A549 (cell line): ENCODE results near the gene RPA3. TPM values are rescaled to one million over a fixed set of nuclear protein-coding genes. Genes with fewer than 3 reads are reported as not detected.

Experiments used
- ATAC-seq, 2 experiments: fragments of 200-7000 bp in 1 of 2; fragments of >200 bp in 1 of 2; cut with Nextera tagmentation in 1 of 2; cut with Tn5 transposase in 1 of 2; 3 replicates each; pipeline versions ENCODE4 v1.8.0 to v1.9.1; 2018 to 2020; ENCODE audit warnings: mild to moderate bottlenecking in 1 of 2, moderate library complexity in 1 of 2
- CTCF ChIA-PET: fragments of 300-600 bp; sonication (Branson Sonifier 250); formaldehyde crosslinking; extraction: SDS; loops from one replicate; lab custom pipeline; 2021; ENCODE audit warnings: antibody characterized with exemption, inconsistent platforms; lab: Yijun Ruan, JAX
- POLR2A ChIA-PET: fragments of 350-600 bp; formaldehyde crosslinking; extraction: SDS; loops from one replicate; lab custom pipeline; 2021; ENCODE audit warnings: antibody characterized with exemption, inconsistent platforms; lab: Yijun Ruan, JAX
- DNase-seq, 2 experiments: peaks; one replicate each; pipeline versions ENCODE4 v3.0.0 to v3.0.0-alpha.2; 2011 to 2016; ENCODE audit warnings: low read depth in 1 of 2, low spot score in 1 of 2
- FAIRE-seq: peaks from 2 replicates; lab custom pipeline; 2011; peaks lifted over from hg19 to GRCh38; lab: Jason Lieb, UNC
- H3K27ac ChIP-seq, 2 experiments: fragments of >200 bp; sonication (Bioruptor Twin); formaldehyde crosslinking; 3 replicates each; pipeline ENCODE4 v1.5.1; 2016 to 2017
- H3K4me1 ChIP-seq: fragments of >200 bp; sonication (Bioruptor Twin); formaldehyde crosslinking; 3 replicates; pipeline ENCODE4 v1.6.1; 2016
- H3K4me2 ChIP-seq: fragments of >200 bp; sonication (Bioruptor Twin); formaldehyde crosslinking; 3 replicates; pipeline ENCODE4 v1.6.1; 2016
- H3K4me3 ChIP-seq: fragments of >200 bp; sonication (Bioruptor Twin); formaldehyde crosslinking; 3 replicates; pipeline ENCODE4 v1.5.1; 2016
- H3K9me3 ChIP-seq: fragments of >200 bp; sonication (Bioruptor Twin); formaldehyde crosslinking; 3 replicates; pipeline ENCODE4 v1.6.1; 2016
- BHLHE40 ChIP-seq: IDR thresholded peaks from 2 replicates; pipeline ENCODE4 v1.6.1; 2012; ENCODE audit warnings: low read depth, low read length, inconsistent platforms
- CBX2 ChIP-seq: fragments of 200-600 bp; sonication (generic); IDR thresholded peaks from 2 replicates; pipeline ENCODE4 v1.6.1; 2016; ENCODE audit warnings: low read depth, mild to moderate bottlenecking, borderline replicate concordance
- CBX8 ChIP-seq: fragments of 200-600 bp; sonication (generic); IDR thresholded peaks from 2 replicates; pipeline ENCODE4 v1.6.1; 2016
- CEBPB ChIP-seq, 2 experiments: fragments of >200 bp in 1 of 2; sonication (Bioruptor Twin) in 1 of 2; formaldehyde crosslinking in 1 of 2; IDR thresholded peaks; 2 replicates each; pipeline ENCODE4 v1.6.1; 2012 to 2016
- CHD4 ChIP-seq: fragments of 200-600 bp; sonication (generic); IDR thresholded peaks from 2 replicates; pipeline ENCODE4 v1.6.1; 2016; ENCODE audit warnings: antibody characterized with exemption, mild to moderate bottlenecking, borderline replicate concordance
- EHMT2 ChIP-seq: fragments of 200-600 bp; sonication (generic); IDR thresholded peaks from 2 replicates; pipeline ENCODE4 v1.6.1; 2016; ENCODE audit warnings: antibody characterized with exemption, low read depth, mild to moderate bottlenecking, moderate library complexity
- FOSL2 ChIP-seq, 2 experiments: fragments of 450-650 bp in 1 of 2; fragments of >200 bp in 1 of 2; sonication (Bioruptor Twin) in 1 of 2; formaldehyde crosslinking; IDR thresholded peaks; 2 replicates each; pipeline versions ENCODE4 v1.5.0 to v1.6.1; 2016 to 2020; ENCODE audit warnings: mild to moderate bottlenecking in 1 of 2, moderate library complexity in 1 of 2
- FOXS1 ChIP-seq: fragments of 250-450 bp; sonication (Bioruptor Pico); IDR thresholded peaks from 2 replicates; pipeline ENCODE4 v1.5.0; 2020; ENCODE audit warnings: mild to moderate bottlenecking, moderate library complexity
- GATA3 ChIP-seq: IDR thresholded peaks from 2 replicates; pipeline ENCODE4 v1.6.1; 2012; ENCODE audit warnings: borderline replicate concordance
- HDAC2 ChIP-seq: fragments of 200-600 bp; sonication (generic); IDR thresholded peaks from 2 replicates; pipeline ENCODE4 v1.6.1; 2016
- HOXA7 ChIP-seq: fragments of 250-450 bp; sonication (Bioruptor Pico); IDR thresholded peaks from 2 replicates; pipeline ENCODE4 v1.5.0; 2020; ENCODE audit warnings: mild to moderate bottlenecking, moderate library complexity
- HOXB5 ChIP-seq: fragments of 250-450 bp; sonication (Bioruptor Pico); IDR thresholded peaks from 2 replicates; pipeline ENCODE4 v1.5.0; 2020; ENCODE audit warnings: mild to moderate bottlenecking, moderate library complexity
- JUNB ChIP-seq: fragments of >200 bp; sonication (Bioruptor Twin); formaldehyde crosslinking; IDR thresholded peaks from 2 replicates; pipeline ENCODE4 v1.6.1; 2016
- MAFK ChIP-seq: fragments of 450-650 bp; IDR thresholded peaks from 2 replicates; pipeline ENCODE4 v1.6.1; 2014; ENCODE audit not compliant: partially characterized antibody
- MAZ ChIP-seq: fragments of 150-350 bp; IDR thresholded peaks from 2 replicates; pipeline ENCODE4 v1.6.1; 2014; ENCODE audit warnings: antibody characterized with exemption, low read depth, low read length, borderline replicate concordance
- NFE2L2 ChIP-seq: fragments of 150-350 bp; conservative IDR thresholded peaks from 2 replicates; pipeline ENCODE4 v1.6.1; 2014; ENCODE audit warnings: low read length
- RAD21 ChIP-seq, 2 experiments: fragments of >200 bp in 1 of 2; sonication (Bioruptor Twin) in 1 of 2; formaldehyde crosslinking in 1 of 2; IDR thresholded peaks in 1 of 2; conservative IDR thresholded peaks in 1 of 2; 2 replicates in 1 of 2; 3 replicates in 1 of 2; pipeline ENCODE4 v1.6.1; 2012 to 2018; ENCODE audit warnings: inconsistent platforms in 1 of 2
- RFX5 ChIP-seq: fragments of 450-650 bp; IDR thresholded peaks from 2 replicates; pipeline ENCODE4 v1.7.1; 2014; ENCODE audit warnings: antibody characterized with exemption, mild to moderate bottlenecking, moderate library complexity
- SMC3 ChIP-seq: fragments of >200 bp; sonication (Bioruptor Twin); formaldehyde crosslinking; IDR thresholded peaks from 3 replicates; pipeline ENCODE4 v1.6.1; 2018; ENCODE audit warnings: inconsistent platforms
- ZNF302 ChIP-seq: fragments of 250-450 bp; sonication (Bioruptor Pico); IDR thresholded peaks from 2 replicates; pipeline ENCODE4 v1.9.0; 2021; ENCODE audit warnings: inconsistent platforms, mild to moderate bottlenecking, moderate library complexity
- WGBS: methylation state at CpG from one replicate; pipeline ENCODE4 v1.1.6; 2017; ENCODE audit errors: missing lambda C conversion rate; 5-methylcytosine and 5-hydroxymethylcytosine counted together
- polyA plus RNA-seq, 4 experiments: library from polyadenylated mRNA; depleted of rRNA in 3 of 4; stranded (reverse); fragments of >200 nt; fragmentation: RNase III in 1 of 4; extraction: RNeasy Plus Mini Kit Qiagen cat#74134 plus additional on column Dnase treatment in 1 of 4; gene quantifications; 2 replicates in 3 of 4; 3 replicates in 1 of 4; pipeline ENCODE4 v1.2.3, GENCODE V29; 2011 to 2017
- TF ChIP-seq, protein P1 (sequence below): fragments of 200-600 bp; sonication (generic); IDR thresholded peaks from 2 replicates; pipeline ENCODE4 v1.6.1; 2016; ENCODE audit warnings: antibody characterized with exemption, mild to moderate bottlenecking, moderate library complexity
- TF ChIP-seq, protein P2 (sequence below): fragments of >200 bp; sonication (Bioruptor Twin); formaldehyde crosslinking; IDR thresholded peaks from 3 replicates; pipeline ENCODE4 v1.5.1; 2016
- TF ChIP-seq, protein P3 (sequence below): fragments of >200 bp; sonication (Bioruptor Twin); formaldehyde crosslinking; IDR thresholded peaks from 2 replicates; pipeline ENCODE4 v1.6.1; 2016
- TF ChIP-seq, protein P4 (sequence below): IDR thresholded peaks from 2 replicates; pipeline ENCODE4 v1.6.1; 2012

RPA3 gene
- polyA plus RNA-seq, 2 of the 4 experiments (the other 2 are of a cell fraction) = 95.1 to 129 TPM

DNA sequence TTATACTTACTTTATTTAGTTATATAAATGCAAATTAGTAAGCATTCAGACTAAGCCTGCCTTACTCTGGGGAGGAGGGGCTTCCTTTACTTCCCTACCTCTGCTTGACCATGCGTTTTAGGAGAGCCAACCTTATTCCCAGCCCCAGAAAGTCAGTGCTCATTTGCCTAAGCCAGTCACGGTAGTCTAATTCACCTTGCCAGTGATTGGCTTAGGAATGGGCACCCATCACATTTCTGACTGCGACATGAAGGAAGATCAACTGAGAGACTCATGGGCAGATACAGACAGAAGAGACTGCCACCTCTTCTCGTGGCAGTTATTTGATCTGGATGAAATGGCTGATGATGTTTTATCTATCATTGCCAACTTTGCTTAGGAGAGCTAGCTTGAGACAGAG is 29.5 kb downstream of the RPA3 start:
- no peaks in the 10 kb centered on the region for H3K9me3 ChIP-seq
- ATAC-seq = no peak
- H3K4me1 ChIP-seq = peaks cover 10% of the 10 kb centered on the region; the same call in 2 of the 3 replicates
- TF ChIP-seq NFE2L2 (no peak), HDAC2 (no peak), MAFK (no peak), BHLHE40 (no peak), GATA3 (no peak), RFX5 (no peak), CHD4 (no peak), FOSL2 (IDR thresholded peaks at IDR 0.05) (no peak), FOSL2 (CRISPR knock-in tag; IDR thresholded peaks at IDR 0.05) (no peak), EHMT2 (no peak), FOXS1 (CRISPR knock-in tag) (no peak), CBX2 (no peak), HOXB5 (CRISPR knock-in tag) (no peak), ZNF302 (CRISPR knock-in tag) (no peak), RAD21 (conservative IDR thresholded peaks at IDR 0.05 in 1 of 2, IDR thresholded peaks at IDR 0.05 in 1 of 2) (no peak), MAZ (no peak)
- TF ChIP-seq, protein P1, sequence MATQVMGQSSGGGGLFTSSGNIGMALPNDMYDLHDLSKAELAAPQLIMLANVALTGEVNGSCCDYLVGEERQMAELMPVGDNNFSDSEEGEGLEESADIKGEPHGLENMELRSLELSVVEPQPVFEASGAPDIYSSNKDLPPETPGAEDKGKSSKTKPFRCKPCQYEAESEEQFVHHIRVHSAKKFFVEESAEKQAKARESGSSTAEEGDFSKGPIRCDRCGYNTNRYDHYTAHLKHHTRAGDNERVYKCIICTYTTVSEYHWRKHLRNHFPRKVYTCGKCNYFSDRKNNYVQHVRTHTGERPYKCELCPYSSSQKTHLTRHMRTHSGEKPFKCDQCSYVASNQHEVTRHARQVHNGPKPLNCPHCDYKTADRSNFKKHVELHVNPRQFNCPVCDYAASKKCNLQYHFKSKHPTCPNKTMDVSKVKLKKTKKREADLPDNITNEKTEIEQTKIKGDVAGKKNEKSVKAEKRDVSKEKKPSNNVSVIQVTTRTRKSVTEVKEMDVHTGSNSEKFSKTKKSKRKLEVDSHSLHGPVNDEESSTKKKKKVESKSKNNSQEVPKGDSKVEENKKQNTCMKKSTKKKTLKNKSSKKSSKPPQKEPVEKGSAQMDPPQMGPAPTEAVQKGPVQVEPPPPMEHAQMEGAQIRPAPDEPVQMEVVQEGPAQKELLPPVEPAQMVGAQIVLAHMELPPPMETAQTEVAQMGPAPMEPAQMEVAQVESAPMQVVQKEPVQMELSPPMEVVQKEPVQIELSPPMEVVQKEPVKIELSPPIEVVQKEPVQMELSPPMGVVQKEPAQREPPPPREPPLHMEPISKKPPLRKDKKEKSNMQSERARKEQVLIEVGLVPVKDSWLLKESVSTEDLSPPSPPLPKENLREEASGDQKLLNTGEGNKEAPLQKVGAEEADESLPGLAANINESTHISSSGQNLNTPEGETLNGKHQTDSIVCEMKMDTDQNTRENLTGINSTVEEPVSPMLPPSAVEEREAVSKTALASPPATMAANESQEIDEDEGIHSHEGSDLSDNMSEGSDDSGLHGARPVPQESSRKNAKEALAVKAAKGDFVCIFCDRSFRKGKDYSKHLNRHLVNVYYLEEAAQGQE = no peak
- TF ChIP-seq, protein P2, sequence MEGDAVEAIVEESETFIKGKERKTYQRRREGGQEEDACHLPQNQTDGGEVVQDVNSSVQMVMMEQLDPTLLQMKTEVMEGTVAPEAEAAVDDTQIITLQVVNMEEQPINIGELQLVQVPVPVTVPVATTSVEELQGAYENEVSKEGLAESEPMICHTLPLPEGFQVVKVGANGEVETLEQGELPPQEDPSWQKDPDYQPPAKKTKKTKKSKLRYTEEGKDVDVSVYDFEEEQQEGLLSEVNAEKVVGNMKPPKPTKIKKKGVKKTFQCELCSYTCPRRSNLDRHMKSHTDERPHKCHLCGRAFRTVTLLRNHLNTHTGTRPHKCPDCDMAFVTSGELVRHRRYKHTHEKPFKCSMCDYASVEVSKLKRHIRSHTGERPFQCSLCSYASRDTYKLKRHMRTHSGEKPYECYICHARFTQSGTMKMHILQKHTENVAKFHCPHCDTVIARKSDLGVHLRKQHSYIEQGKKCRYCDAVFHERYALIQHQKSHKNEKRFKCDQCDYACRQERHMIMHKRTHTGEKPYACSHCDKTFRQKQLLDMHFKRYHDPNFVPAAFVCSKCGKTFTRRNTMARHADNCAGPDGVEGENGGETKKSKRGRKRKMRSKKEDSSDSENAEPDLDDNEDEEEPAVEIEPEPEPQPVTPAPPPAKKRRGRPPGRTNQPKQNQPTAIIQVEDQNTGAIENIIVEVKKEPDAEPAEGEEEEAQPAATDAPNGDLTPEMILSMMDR = no peak
- TF ChIP-seq, all 56 proteins: peak for 0
- 90% methylated on average over 4 of the region's 4 CpGs for WGBS
- FAIRE-seq (no peak), DNase-seq (no peak)
- ChIA-PET CTCF (interaction anchor here (1.4 to 5.3 kb wide), 2 partner anchors 8 to 264 kb away, joined by 4 to 32 read pairs; no protein-coding TSS in a partner anchor), POLR2A (no interaction called here)
- Histone ChIP-seq H3K4me2 (no peak overlapping the region), H3K4me3 (no peak overlapping the region), H3K27ac (no peak overlapping the region)

DNA sequence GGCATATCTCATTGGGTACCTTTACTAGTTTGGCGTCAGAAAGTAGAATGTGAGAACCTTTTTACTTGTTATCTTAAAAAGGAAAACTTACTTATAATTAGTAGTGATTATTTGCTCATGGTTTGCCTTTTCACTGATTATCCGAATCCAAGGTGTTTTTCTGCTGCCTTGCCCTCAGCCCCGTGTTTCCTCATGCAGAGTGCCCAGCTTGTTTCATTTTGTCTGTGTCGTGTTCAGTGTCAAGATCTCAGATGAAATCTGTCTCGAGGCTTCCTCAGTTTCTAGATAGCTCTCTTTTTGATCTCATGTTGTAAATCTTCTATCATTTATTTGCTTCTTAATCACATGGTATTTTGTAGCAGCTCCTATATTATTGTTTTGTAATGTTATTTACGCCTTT is 30.1 kb downstream of the RPA3 start:
- ATAC-seq (no peak), FAIRE-seq (no peak), DNase-seq (no peak)
- POLR2A ChIA-PET = no interaction called here
- TF ChIP-seq CBX2 = no peak
- TF ChIP-seq FOSL2 (IDR thresholded peaks at IDR 0.05) = no peak
- no peak for TF ChIP-seq FOSL2 (CRISPR knock-in tag; IDR thresholded peaks at IDR 0.05)
- TF ChIP-seq, protein P3, sequence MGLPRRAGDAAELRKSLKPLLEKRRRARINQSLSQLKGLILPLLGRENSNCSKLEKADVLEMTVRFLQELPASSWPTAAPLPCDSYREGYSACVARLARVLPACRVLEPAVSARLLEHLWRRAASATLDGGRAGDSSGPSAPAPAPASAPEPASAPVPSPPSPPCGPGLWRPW = no peak
- TF ChIP-seq JUNB = no peak
- TF ChIP-seq CBX8 = no peak
- no peak for TF ChIP-seq CEBPB (IDR thresholded peaks at IDR 0.05)
- TF ChIP-seq HDAC2 = no peak
- TF ChIP-seq, protein P4, sequence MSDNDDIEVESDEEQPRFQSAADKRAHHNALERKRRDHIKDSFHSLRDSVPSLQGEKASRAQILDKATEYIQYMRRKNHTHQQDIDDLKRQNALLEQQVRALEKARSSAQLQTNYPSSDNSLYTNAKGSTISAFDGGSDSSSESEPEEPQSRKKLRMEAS = no peak
- TF ChIP-seq HOXA7 (CRISPR knock-in tag) = no peak
- no peak for TF ChIP-seq SMC3
- Histone ChIP-seq H3K4me3 (no peak overlapping the region), H3K27ac (no peak overlapping the region), H3K9me3 (no peaks in the 10 kb centered on the region), H3K4me1 (peaks cover 3% of the 10 kb centered on the region; the same call in 2 of the 3 replicates), H3K4me2 (no peak overlapping the region)
- 69% methylated on average over 6 of the region's 6 CpGs for WGBS
- CTCF ChIA-PET = interaction anchor here (1.0 to 1.4 kb wide), 2 partner anchors 73 to 264 kb away, joined by 3 to 4 read pairs; no protein-coding TSS in a partner anchor
